Hepatocyte (in vitro differentiated cells): Measurements from ENCODE around the gene EXPH5. TPM values are rescaled to one million over a fixed set of nuclear protein-coding genes. Genes with fewer than 3 reads are reported as not detected.

ENCODE experiments used
- DNase-seq: peaks from one replicate; pipeline ENCODE4 v3.0.0-alpha.2; 2016; ENCODE audit warnings: low spot score
- H2AFZ ChIP-seq: fragments of 200-600 bp; sonication (generic); 2 replicates; pipeline ENCODE4 v1.6.0; 2016; ENCODE audit warnings: antibody characterized with exemption, mild to moderate bottlenecking
- H3K27ac ChIP-seq: fragments of 200-600 bp; sonication (generic); 2 replicates; pipeline ENCODE4 v1.5.1; 2016; ENCODE audit warnings: mild to moderate bottlenecking
- H3K27me3 ChIP-seq: fragments of 200-600 bp; sonication (generic); 2 replicates; pipeline ENCODE4 v1.6.1; 2016
- H3K36me3 ChIP-seq: fragments of 200-600 bp; sonication (generic); replicated peaks from 2 replicates; pipeline ENCODE4 v1.5.1; 2016; ENCODE audit warnings: low read depth; ENCODE audit not compliant: insufficient read depth
- H3K4me1 ChIP-seq: fragments of 200-600 bp; sonication (generic); 2 replicates; pipeline ENCODE4 v1.5.1; 2016; ENCODE audit warnings: mild to moderate bottlenecking, moderate library complexity; ENCODE audit not compliant: insufficient read depth
- H3K4me2 ChIP-seq: fragments of 200-600 bp; sonication (generic); 2 replicates; pipeline ENCODE4 v1.6.0; 2016
- H3K4me3 ChIP-seq: fragments of 200-600 bp; sonication (generic); 2 replicates; pipeline ENCODE4 v1.5.1; 2016; ENCODE audit warnings: mild to moderate bottlenecking
- H3K79me2 ChIP-seq: fragments of 200-600 bp; sonication (generic); 2 replicates; pipeline ENCODE4 v1.6.0; 2017; ENCODE audit warnings: mild to moderate bottlenecking
- H3K9me2 ChIP-seq: fragments of 200-600 bp; sonication (generic); replicated peaks from 2 replicates; pipeline ENCODE4 v1.6.0; 2017; ENCODE audit warnings: mild to moderate bottlenecking; ENCODE audit not compliant: insufficient read depth
- H3K9me3 ChIP-seq: fragments of 200-600 bp; sonication (generic); 2 replicates; pipeline ENCODE4 v1.5.1; 2016; ENCODE audit warnings: low read depth, mild to moderate bottlenecking
- H4K20me1 ChIP-seq: fragments of 200-600 bp; sonication (generic); 2 replicates; pipeline ENCODE4 v1.6.0; 2016; ENCODE audit warnings: mild to moderate bottlenecking; ENCODE audit not compliant: insufficient read depth, poor library complexity, severe bottlenecking
- EZH2 ChIP-seq: fragments of 200-600 bp; sonication (generic); IDR thresholded peaks from 2 replicates; pipeline ENCODE4 v1.6.1; 2016; ENCODE audit warnings: antibody characterized with exemption, mild to moderate bottlenecking, borderline replicate concordance
- EZH2phosphoT487 ChIP-seq: fragments of 200-600 bp; sonication (generic); IDR thresholded peaks from one replicate; pipeline ENCODE4 v1.6.1; 2018; ENCODE audit warnings: antibody characterized with exemption, mild to moderate bottlenecking, low read depth, moderate library complexity; ENCODE audit not compliant: unreplicated experiment, severe bottlenecking
- WGBS: methylation state at CpG from one replicate; pipeline ENCODE4 v1.1.6; 2016; ENCODE audit warnings: low lambda C conversion rate; ENCODE audit errors: missing lambda C conversion rate; 5-methylcytosine and 5-hydroxymethylcytosine counted together
- polyA plus RNA-seq: library from polyadenylated mRNA; unstranded; fragments of >200 nt; fragmentation: Nextera tagmentation; extraction: Ambion mirVana; gene quantifications from 2 replicates; pipeline ENCODE4 v1.2.1, GENCODE V29; 2016
- total RNA-seq: library from RNA; depleted of rRNA; stranded (reverse); fragments of >200 nt; gene quantifications from 2 replicates; pipeline ENCODE4 v1.2.3, GENCODE V29; 2014
- TF ChIP-seq, protein P1 (sequence below): fragments of 200-600 bp; sonication (generic); IDR thresholded peaks from 2 replicates; pipeline ENCODE4 v1.5.1; 2016; ENCODE audit warnings: antibody characterized with exemption, mild to moderate bottlenecking; ENCODE audit not compliant: poor library complexity

The EXPH5 gene
- total and polyA plus RNA-seq, 2 experiments from 2014 or later, result 1.8 to 4.5 TPM

DNA sequence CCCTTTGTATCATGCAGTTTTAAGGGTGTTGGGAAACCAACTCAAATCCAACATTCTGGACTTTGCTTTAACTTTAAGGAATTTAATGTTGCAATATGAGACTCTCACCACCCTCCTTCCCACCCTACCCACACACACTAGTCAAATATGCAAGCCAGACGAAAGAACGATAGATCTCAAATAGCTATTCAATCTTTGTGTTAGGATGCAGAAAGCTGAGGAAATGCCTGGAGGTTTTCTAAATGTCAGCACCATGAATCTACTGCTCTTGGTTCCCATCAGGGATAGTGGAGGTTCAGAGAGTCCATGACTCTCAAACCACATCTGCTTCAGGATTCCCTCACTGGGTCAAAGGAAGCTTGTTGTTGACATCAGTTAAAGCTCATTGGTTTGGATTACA, 33.7 kb downstream of the EXPH5 start:
- Histone ChIP-seq H3K4me2 (no peak overlapping the region), H3K79me2 (no peaks in the 10 kb centered on the region), H3K36me3 (no peaks in the 10 kb centered on the region), H3K9me2 (no peaks in the 10 kb centered on the region), H3K4me3 (no peak overlapping the region), H2AFZ (no peak overlapping the region), H3K9me3 (no peaks in the 10 kb centered on the region), H4K20me1 (no peaks in the 10 kb centered on the region), H3K27ac (no peak overlapping the region), H3K4me1 (no peaks in the 10 kb centered on the region), H3K27me3 (no peaks in the 10 kb centered on the region)
- WGBS, result 22% methylated on average over 2 of the region's 2 CpGs
- TF ChIP-seq EZH2phosphoT487 (no peak), EZH2 (no peak)
- TF ChIP-seq, protein P1, sequence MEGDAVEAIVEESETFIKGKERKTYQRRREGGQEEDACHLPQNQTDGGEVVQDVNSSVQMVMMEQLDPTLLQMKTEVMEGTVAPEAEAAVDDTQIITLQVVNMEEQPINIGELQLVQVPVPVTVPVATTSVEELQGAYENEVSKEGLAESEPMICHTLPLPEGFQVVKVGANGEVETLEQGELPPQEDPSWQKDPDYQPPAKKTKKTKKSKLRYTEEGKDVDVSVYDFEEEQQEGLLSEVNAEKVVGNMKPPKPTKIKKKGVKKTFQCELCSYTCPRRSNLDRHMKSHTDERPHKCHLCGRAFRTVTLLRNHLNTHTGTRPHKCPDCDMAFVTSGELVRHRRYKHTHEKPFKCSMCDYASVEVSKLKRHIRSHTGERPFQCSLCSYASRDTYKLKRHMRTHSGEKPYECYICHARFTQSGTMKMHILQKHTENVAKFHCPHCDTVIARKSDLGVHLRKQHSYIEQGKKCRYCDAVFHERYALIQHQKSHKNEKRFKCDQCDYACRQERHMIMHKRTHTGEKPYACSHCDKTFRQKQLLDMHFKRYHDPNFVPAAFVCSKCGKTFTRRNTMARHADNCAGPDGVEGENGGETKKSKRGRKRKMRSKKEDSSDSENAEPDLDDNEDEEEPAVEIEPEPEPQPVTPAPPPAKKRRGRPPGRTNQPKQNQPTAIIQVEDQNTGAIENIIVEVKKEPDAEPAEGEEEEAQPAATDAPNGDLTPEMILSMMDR, result no peak
- no peak for DNase-seq

- Histone ChIP-seq H3K36me3 (no peaks in the 10 kb centered on the region), H3K9me3 (no peaks in the 10 kb centered on the region), H3K4me3 (no peak overlapping the region), H3K27me3 (no peaks in the 10 kb centered on the region), H3K4me2 (no peak overlapping the region), H3K4me1 (no peaks in the 10 kb centered on the region), H3K27ac (no peak overlapping the region), H4K20me1 (no peaks in the 10 kb centered on the region), H3K79me2 (no peaks in the 10 kb centered on the region), H3K9me2 (no peaks in the 10 kb centered on the region), H2AFZ (no peak overlapping the region)
- DNase-seq, result no peak
- 53% methylated on average over 2 of the region's 2 CpGs for WGBS
- no peak for TF ChIP-seq EZH2
- TF ChIP-seq, protein P1, result no peak
- TF ChIP-seq EZH2phosphoT487, result no peak
Measured at GRCh38 chr11:108559340-108559739, 34.2 kb downstream of the EXPH5 start.

GRCh38 chr11:108558222-108558621, 35.3 kb downstream of the EXPH5 start:
- no peaks in the 10 kb centered on the region for H3K36me3 ChIP-seq
- H3K4me1 ChIP-seq, result no peaks in the 10 kb centered on the region
- no peaks in the 10 kb centered on the region for H3K9me3 ChIP-seq
- H3K27ac ChIP-seq, result no peak overlapping the region
- no peak overlapping the region for H3K4me3 ChIP-seq
- H4K20me1 ChIP-seq, result no peaks in the 10 kb centered on the region
- no peak overlapping the region for H3K4me2 ChIP-seq
- no peaks in the 10 kb centered on the region for H3K9me2 ChIP-seq
- H2AFZ ChIP-seq, result no peak overlapping the region
- TF ChIP-seq EZH2 (no peak), EZH2phosphoT487 (no peak)
- TF ChIP-seq, protein P1, result no peak
- no peaks in the 10 kb centered on the region for H3K79me2 ChIP-seq
- WGBS, result 74% methylated on average over 2 of the region's 2 CpGs
- DNase-seq, result no peak
- H3K27me3 ChIP-seq, result no peaks in the 10 kb centered on the region

GRCh38 chr11:108556019-108556418, 37.5 kb downstream of the EXPH5 start:
- no peak for TF ChIP-seq EZH2
- TF ChIP-seq, protein P1, result no peak
- TF ChIP-seq EZH2phosphoT487, result no peak
- Histone ChIP-seq H3K4me2 (no peak overlapping the region), H3K27ac (no peak overlapping the region), H3K4me1 (no peaks in the 10 kb centered on the region), H3K36me3 (no peaks in the 10 kb centered on the region), H3K9me3 (no peaks in the 10 kb centered on the region), H3K9me2 (no peaks in the 10 kb centered on the region), H3K27me3 (no peaks in the 10 kb centered on the region), H3K4me3 (no peak overlapping the region), H2AFZ (no peak overlapping the region), H3K79me2 (no peaks in the 10 kb centered on the region), H4K20me1 (no peaks in the 10 kb centered on the region)
- DNase-seq, result no peak
- WGBS, result 62% methylated on average over 2 of the region's 2 CpGs
